HFFc6 (cell line): ENCODE data around the gene PCSK6. TPM values are rescaled to one million over a fixed set of nuclear protein-coding genes. Genes with fewer than 3 reads are reported as not detected.

ENCODE experiments used
- DNase-seq: peaks from one replicate; pipeline ENCODE4 v3.0.0-alpha.2; 2018
- H3K27ac Mint-ChIP-seq: 2 replicates; pipeline ENCODE4 v1.8.0; 2020; ENCODE audit warnings: mild to moderate bottlenecking, mixed read lengths
- H3K27me3 Mint-ChIP-seq: 2 replicates; pipeline ENCODE4 v1.8.0; 2021; ENCODE audit warnings: mild to moderate bottlenecking, moderate library complexity, mixed read lengths; ENCODE audit not compliant: insufficient read depth
- H3K36me3 Mint-ChIP-seq: 2 replicates; pipeline ENCODE4 v1.8.0; 2021; ENCODE audit warnings: low read depth, mixed read lengths
- H3K4me1 Mint-ChIP-seq: 2 replicates; pipeline ENCODE4 v1.8.0; 2020; ENCODE audit warnings: low read depth, mixed read lengths
- H3K4me3 Mint-ChIP-seq: 2 replicates; pipeline ENCODE4 v1.8.0; 2020; ENCODE audit warnings: mild to moderate bottlenecking, moderate library complexity, mixed read lengths
- H3K9me3 Mint-ChIP-seq: 2 replicates; pipeline ENCODE4 v1.8.0; 2020; ENCODE audit warnings: mild to moderate bottlenecking, mixed read lengths
- total RNA-seq, 6 experiments: library from RNA; stranded (reverse); fragmentation: NEBNext Ultra II Directional; extraction: Animal tissue kit (Norgen Biotek cat#: 25700); gene quantifications; 2 replicates in 1 of 6; 3 replicates in 5 of 6; pipeline ENCODE4 v1.2.3, GENCODE V29; 2021
- TF ChIP-seq, protein P1 (sequence below): fragments of 200-600 bp; sonication (generic); IDR thresholded peaks from 2 replicates; pipeline ENCODE4 v1.5.0; 2021; ENCODE audit warnings: antibody characterized with exemption, mild to moderate bottlenecking

The PCSK6 gene
- total RNA-seq, 6 experiments from 2014 or later = not detected

DNA sequence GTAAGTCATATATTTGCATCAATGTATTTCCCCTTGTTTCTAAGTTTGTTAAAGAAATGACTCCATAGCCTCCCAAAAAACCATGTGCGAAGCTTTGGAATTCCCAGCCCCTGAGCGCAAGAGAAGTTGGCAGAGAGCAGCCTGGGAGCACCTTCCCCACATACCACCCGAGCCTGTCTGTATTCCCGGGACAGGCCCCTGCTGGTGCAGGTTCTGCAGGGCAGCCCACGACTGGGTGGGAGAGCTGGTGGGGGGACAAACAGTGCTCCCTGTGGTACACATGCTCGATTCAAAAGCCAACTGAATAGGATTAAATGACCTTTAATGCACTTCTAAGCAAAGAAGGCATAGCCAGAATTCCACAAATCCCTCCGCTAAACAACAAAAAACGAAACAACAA, 119.8 kb downstream of the PCSK6 start:
- Mint-ChIP-seq H3K27ac (no peak overlapping the region), H3K27me3 (peaks cover 33% of the 10 kb centered on the region), H3K9me3 (no peaks in the 10 kb centered on the region; the same call in 1 of the 2 replicates), H3K36me3 (no peaks in the 10 kb centered on the region), H3K4me1 (peaks cover 8% of the 10 kb centered on the region; the same call in 1 of the 2 replicates), H3K4me3 (no peak overlapping the region)
- TF ChIP-seq, protein P1, sequence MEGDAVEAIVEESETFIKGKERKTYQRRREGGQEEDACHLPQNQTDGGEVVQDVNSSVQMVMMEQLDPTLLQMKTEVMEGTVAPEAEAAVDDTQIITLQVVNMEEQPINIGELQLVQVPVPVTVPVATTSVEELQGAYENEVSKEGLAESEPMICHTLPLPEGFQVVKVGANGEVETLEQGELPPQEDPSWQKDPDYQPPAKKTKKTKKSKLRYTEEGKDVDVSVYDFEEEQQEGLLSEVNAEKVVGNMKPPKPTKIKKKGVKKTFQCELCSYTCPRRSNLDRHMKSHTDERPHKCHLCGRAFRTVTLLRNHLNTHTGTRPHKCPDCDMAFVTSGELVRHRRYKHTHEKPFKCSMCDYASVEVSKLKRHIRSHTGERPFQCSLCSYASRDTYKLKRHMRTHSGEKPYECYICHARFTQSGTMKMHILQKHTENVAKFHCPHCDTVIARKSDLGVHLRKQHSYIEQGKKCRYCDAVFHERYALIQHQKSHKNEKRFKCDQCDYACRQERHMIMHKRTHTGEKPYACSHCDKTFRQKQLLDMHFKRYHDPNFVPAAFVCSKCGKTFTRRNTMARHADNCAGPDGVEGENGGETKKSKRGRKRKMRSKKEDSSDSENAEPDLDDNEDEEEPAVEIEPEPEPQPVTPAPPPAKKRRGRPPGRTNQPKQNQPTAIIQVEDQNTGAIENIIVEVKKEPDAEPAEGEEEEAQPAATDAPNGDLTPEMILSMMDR = no peak
- no peak for DNase-seq

GRCh38 chr15:101368861-101369642, 120.5 kb downstream of the PCSK6 start:
- TF ChIP-seq, protein P1 = no peak
- Mint-ChIP-seq H3K27ac (no peak overlapping the region), H3K36me3 (no peaks in the 10 kb centered on the region), H3K4me1 (peaks cover 8% of the 10 kb centered on the region; the same call in 1 of the 2 replicates), H3K9me3 (peaks cover 5% of the 10 kb centered on the region; the same call in 1 of the 2 replicates), H3K27me3 (peaks cover 26% of the 10 kb centered on the region), H3K4me3 (no peak overlapping the region)
- DNase-seq = no peak

DNA sequence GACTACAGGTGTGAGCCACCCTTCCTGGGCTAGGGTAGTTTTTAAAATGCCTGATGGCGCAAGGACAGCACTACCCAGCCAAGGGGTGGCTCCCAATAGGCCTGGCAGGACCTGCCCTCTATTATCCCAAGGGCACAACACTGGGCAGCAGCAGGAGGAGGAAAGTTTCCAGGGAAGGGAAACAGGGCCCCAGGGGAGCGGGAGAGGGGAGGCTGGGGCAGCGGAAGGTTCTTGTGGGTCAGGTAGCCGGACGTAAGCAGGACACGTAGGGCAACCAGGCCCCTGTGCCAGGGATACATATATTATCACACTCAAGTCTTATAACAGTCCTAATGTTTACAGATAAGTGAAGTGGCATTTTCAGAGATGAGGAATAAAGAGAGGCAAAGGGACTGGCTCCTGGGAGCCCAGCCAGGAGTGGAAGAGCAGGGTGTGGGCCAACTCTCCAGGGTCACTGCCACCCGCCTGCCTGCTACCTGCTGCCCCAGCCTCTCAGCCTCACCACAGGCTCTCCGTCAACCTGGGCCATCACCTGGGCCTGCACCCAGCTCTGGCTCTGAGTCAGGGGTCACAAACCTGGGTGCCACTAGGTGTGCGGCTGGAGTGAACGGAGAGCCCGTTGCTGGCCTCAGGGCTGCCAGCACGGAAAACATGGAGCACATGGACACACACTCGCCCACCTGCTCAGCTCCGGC, 121.3 kb downstream of the PCSK6 start:
- no peak for DNase-seq
- Mint-ChIP-seq H3K27ac (no peak overlapping the region), H3K9me3 (peaks cover 5% of the 10 kb centered on the region; the same call in 1 of the 2 replicates), H3K4me1 (peaks cover 8% of the 10 kb centered on the region; the same call in 1 of the 2 replicates), H3K4me3 (no peak overlapping the region), H3K36me3 (no peaks in the 10 kb centered on the region), H3K27me3 (peaks cover 21% of the 10 kb centered on the region)
- TF ChIP-seq, protein P1 = no peak

DNA sequence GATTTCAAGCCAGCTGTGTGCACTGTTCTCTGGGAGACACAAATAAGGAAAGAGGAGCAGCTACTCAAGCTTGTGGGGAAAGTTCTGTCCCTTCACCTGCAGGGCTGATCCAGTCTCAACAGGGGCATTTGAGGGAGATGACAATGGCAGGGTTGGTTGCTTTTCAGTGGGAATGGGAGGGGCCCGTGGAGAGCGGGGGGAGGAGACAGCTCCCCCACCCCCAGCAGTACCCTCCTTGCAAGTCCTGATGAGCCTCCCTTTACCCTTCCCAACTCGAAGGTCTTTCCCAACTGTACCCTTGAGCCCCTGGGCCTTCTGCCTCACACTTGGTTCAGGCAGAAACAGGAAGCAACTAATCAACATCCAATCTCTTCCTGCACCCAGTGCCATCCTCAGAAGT, 122.7 kb downstream of the PCSK6 start:
- H3K4me1 Mint-ChIP-seq = peaks cover 2% of the 10 kb centered on the region; the same call in 1 of the 2 replicates
- DNase-seq = no peak
- H3K36me3 Mint-ChIP-seq = no peaks in the 10 kb centered on the region
- peaks cover 5% of the 10 kb centered on the region; the same call in 1 of the 2 replicates for H3K9me3 Mint-ChIP-seq
- peaks cover 26% of the 10 kb centered on the region for H3K27me3 Mint-ChIP-seq
- H3K4me3 Mint-ChIP-seq = no peak overlapping the region
- TF ChIP-seq, protein P1 = no peak
- no peak overlapping the region for H3K27ac Mint-ChIP-seq

GRCh38 chr15:101362986-101363566, 126.4 kb downstream of the PCSK6 start:
- TF ChIP-seq, protein P1 = no peak
- H3K27ac Mint-ChIP-seq = no peak overlapping the region
- H3K36me3 Mint-ChIP-seq = no peaks in the 10 kb centered on the region
- no peak overlapping the region for H3K4me3 Mint-ChIP-seq
- peaks cover 5% of the 10 kb centered on the region; the same call in 1 of the 2 replicates for H3K9me3 Mint-ChIP-seq
- peaks cover 25% of the 10 kb centered on the region for H3K27me3 Mint-ChIP-seq
- DNase-seq = no peak
- H3K4me1 Mint-ChIP-seq = peaks cover 14% of the 10 kb centered on the region
